H9 (cell line): Measurements from ENCODE around the gene PTDSS2. TPM values are rescaled to one million over a fixed set of nuclear protein-coding genes. Genes with fewer than 3 reads are reported as not detected.

ENCODE experiments used
- DNase-seq: peaks from one replicate; pipeline ENCODE4 v3.0.0-alpha.2; 2017
- H2AFZ ChIP-seq: one replicate; pipeline ENCODE4 v1.6.1; 2013; ENCODE audit warnings: mild to moderate bottlenecking, low read length, control low read depth, moderate library complexity
- H2AK5ac ChIP-seq: 2 replicates; pipeline ENCODE4 v1.6.1; 2013; ENCODE audit warnings: low read length, control low read depth, mixed read lengths; ENCODE audit not compliant: insufficient read length
- H2BK120ac ChIP-seq: one replicate; pipeline ENCODE4 v1.6.1; 2013; ENCODE audit warnings: low read depth, mild to moderate bottlenecking, low read length, control low read depth, inconsistent platforms; ENCODE audit not compliant: poor library complexity, severe bottlenecking
- H2BK12ac ChIP-seq: 2 replicates; pipeline ENCODE4 v1.6.1; 2013; ENCODE audit warnings: low read length, control low read depth, mixed read lengths, low read depth; ENCODE audit not compliant: insufficient read length
- H2BK15ac ChIP-seq: 2 replicates; pipeline ENCODE4 v1.6.1; 2013; ENCODE audit warnings: low read depth, low read length, control low read depth
- H2BK20ac ChIP-seq: one replicate; pipeline ENCODE4 v1.6.1; 2013; ENCODE audit warnings: low read depth, mild to moderate bottlenecking, low read length, control low read depth, inconsistent platforms; ENCODE audit not compliant: poor library complexity, severe bottlenecking
- H2BK5ac ChIP-seq: 2 replicates; pipeline ENCODE4 v1.6.1; 2013; ENCODE audit warnings: low read length, control low read depth, mixed read lengths; ENCODE audit not compliant: insufficient read length
- H3K14ac ChIP-seq: 2 replicates; pipeline ENCODE4 v1.6.1; 2013; ENCODE audit warnings: low read length, control low read depth; ENCODE audit not compliant: insufficient read depth
- H3K18ac ChIP-seq: 2 replicates; pipeline ENCODE4 v1.6.1; 2013; ENCODE audit warnings: low read depth, mild to moderate bottlenecking, mixed read lengths, low read length, control low read depth; ENCODE audit not compliant: insufficient read length
- H3K23ac ChIP-seq: 2 replicates; pipeline ENCODE4 v1.6.1; 2013; ENCODE audit warnings: low read length, control low read depth, mixed read lengths, low read depth; ENCODE audit not compliant: insufficient read length
- H3K23me2 ChIP-seq: 2 replicates; pipeline ENCODE4 v1.6.1; 2013; ENCODE audit warnings: low read depth, mild to moderate bottlenecking, mixed read lengths, low read length, control low read depth; ENCODE audit not compliant: insufficient read length, poor library complexity, severe bottlenecking
- H3K27ac ChIP-seq: 2 replicates; pipeline ENCODE4 v1.5.1; 2013; ENCODE audit warnings: low read length, control low read depth, mixed read lengths, low read depth; ENCODE audit not compliant: insufficient read length
- H3K27me3 ChIP-seq: 2 replicates; pipeline ENCODE4 v1.6.1; 2013; ENCODE audit warnings: low read length, control low read depth, inconsistent platforms; ENCODE audit not compliant: insufficient read depth
- H3K4ac ChIP-seq: 2 replicates; pipeline ENCODE4 v1.6.1; 2013; ENCODE audit warnings: low read depth, mild to moderate bottlenecking, control low read depth, inconsistent platforms, low read length, moderate library complexity
- H3K4me1 ChIP-seq: 2 replicates; pipeline ENCODE4 v1.6.1; 2013; ENCODE audit warnings: low read length, control low read depth, inconsistent platforms; ENCODE audit not compliant: insufficient read depth
- H3K4me2 ChIP-seq: 2 replicates; pipeline ENCODE4 v1.6.1; 2013; ENCODE audit warnings: low read length, control low read depth, mixed read lengths; ENCODE audit not compliant: insufficient read length, insufficient read depth
- H3K56ac ChIP-seq: 2 replicates; pipeline ENCODE4 v1.6.1; 2013; ENCODE audit warnings: low read depth, mild to moderate bottlenecking, mixed read lengths, low read length, control low read depth; ENCODE audit not compliant: insufficient read length
- H3K79me1 ChIP-seq: 2 replicates; pipeline ENCODE4 v1.6.1; 2013; ENCODE audit warnings: low read depth, mild to moderate bottlenecking, moderate library complexity, low read length, control low read depth, inconsistent platforms; ENCODE audit not compliant: insufficient read depth, poor library complexity, severe bottlenecking
- H3K79me2 ChIP-seq: 2 replicates; pipeline ENCODE4 v1.6.1; 2013; ENCODE audit warnings: low read length, control low read depth, inconsistent platforms; ENCODE audit not compliant: insufficient read depth
- H3K9ac ChIP-seq: 2 replicates; pipeline ENCODE4 v1.6.1; 2013; ENCODE audit warnings: low read length, control low read depth, mixed read lengths; ENCODE audit not compliant: insufficient read length; ENCODE audit errors: extremely low read depth
- H3K9me3 ChIP-seq: one replicate; pipeline ENCODE4 v1.6.1; 2013; ENCODE audit warnings: low read depth, low read length, inconsistent platforms; ENCODE audit not compliant: control insufficient read depth
- H3T11ph ChIP-seq: one replicate; pipeline ENCODE4 v1.6.1; 2013; ENCODE audit warnings: mild to moderate bottlenecking, low read length, control low read depth, inconsistent platforms
- H4K20me1 ChIP-seq: one replicate; pipeline ENCODE4 v1.6.1; 2013; ENCODE audit not compliant: control insufficient read depth, insufficient read length, insufficient read depth
- H4K5ac ChIP-seq: 2 replicates; pipeline ENCODE4 v1.6.1; 2013; ENCODE audit warnings: low read depth, mild to moderate bottlenecking, mixed read lengths, low read length, control low read depth; ENCODE audit not compliant: insufficient read length
- H4K8ac ChIP-seq: replicated peaks from 2 replicates; pipeline ENCODE4 v1.6.1; 2013; ENCODE audit warnings: low read length, control low read depth, mixed read lengths, low read depth; ENCODE audit not compliant: insufficient read length
- H4K91ac ChIP-seq: 2 replicates; pipeline ENCODE4 v1.6.1; 2013; ENCODE audit warnings: low read depth, mild to moderate bottlenecking, moderate library complexity, mixed read lengths, low read length, control low read depth; ENCODE audit not compliant: insufficient read length
- H3K27ac Mint-ChIP-seq, 3 experiments: 2 replicates in 2 of 3; 3 replicates in 1 of 3; pipeline ENCODE4 v1.8.0; 2020 to 2021; ENCODE audit warnings: mixed read lengths in 3 of 3, mild to moderate bottlenecking in 1 of 3, moderate library complexity in 1 of 3
- H3K27me3 Mint-ChIP-seq: 2 replicates; pipeline ENCODE4 v1.8.0; 2021; ENCODE audit warnings: low read depth, mild to moderate bottlenecking, moderate library complexity, mixed read lengths
- H3K36me3 Mint-ChIP-seq, 3 experiments: 2 replicates in 2 of 3; 3 replicates in 1 of 3; pipeline ENCODE4 v1.8.0; 2020 to 2021; ENCODE audit warnings: low read depth in 3 of 3, mixed read lengths in 3 of 3; ENCODE audit not compliant: insufficient read depth in 1 of 3
- H3K4me1 Mint-ChIP-seq, 2 experiments: 2 replicates each; pipeline ENCODE4 v1.8.0; 2020; ENCODE audit warnings: mixed read lengths in 2 of 2
- H3K4me3 Mint-ChIP-seq, 2 experiments: 2 replicates in 1 of 2; 3 replicates in 1 of 2; pipeline ENCODE4 v1.8.0; 2020 to 2021; ENCODE audit warnings: mild to moderate bottlenecking in 2 of 2, mixed read lengths in 2 of 2, moderate library complexity in 1 of 2
- H3K9me3 Mint-ChIP-seq, 2 experiments: 2 replicates in 1 of 2; 3 replicates in 1 of 2; pipeline ENCODE4 v1.8.0; 2020; ENCODE audit warnings: mild to moderate bottlenecking in 2 of 2, mixed read lengths in 2 of 2, moderate library complexity in 1 of 2
- CTCF ChIP-seq: fragments of 200-600 bp; sonication (generic); conservative IDR thresholded peaks from 3 replicates; pipeline ENCODE4 v1.8.0; 2021; ENCODE audit warnings: antibody characterized with exemption, mild to moderate bottlenecking
- WGBS: extraction: QIAGEN DNeasy Blood & Tissue Kit; methylation state at CpG from one replicate; pipeline ENCODE4 v1.1.7; 2013; ENCODE audit warnings: missing lambda C conversion rate, low lambda C conversion rate, mixed read lengths; ENCODE audit not compliant: insufficient read length; ENCODE audit errors: extremely low coverage; 5-methylcytosine and 5-hydroxymethylcytosine counted together
- total RNA-seq: library from RNA; stranded (reverse); gene quantifications from 2 replicates; pipeline ENCODE4 v1.2.1, GENCODE V29; 2021

The PTDSS2 gene
- total RNA-seq, 1 experiment from 2014 or later: 55.3 TPM

- Histone ChIP-seq H2BK5ac (no peak overlapping the region), H2AK5ac (no peak overlapping the region), H3K79me1 (no peaks in the 10 kb centered on the region), H2BK20ac (no peak overlapping the region), H3K9ac (no peak overlapping the region), H2BK120ac (no peak overlapping the region), H3K4me2 (no peak overlapping the region), H3K4ac (no peak overlapping the region), H3T11ph (no peak overlapping the region), H3K4me1 (no peaks in the 10 kb centered on the region), H2BK15ac (no peak overlapping the region), H4K5ac (no peak overlapping the region), H4K20me1 (no peaks in the 10 kb centered on the region), H3K9me3 (no peaks in the 10 kb centered on the region), H2BK12ac (no peak overlapping the region), H3K23ac (no peak overlapping the region), H4K91ac (no peak overlapping the region), H3K18ac (no peak overlapping the region), H3K14ac (no peak overlapping the region), H3K27me3 (no peaks in the 10 kb centered on the region), H2AFZ (no peak overlapping the region), H4K8ac (no peak overlapping the region), H3K56ac (no peak overlapping the region), H3K23me2 (no peaks in the 10 kb centered on the region), H3K27ac (no peak overlapping the region), H3K79me2 (no peaks in the 10 kb centered on the region)
- no CpG with 5 or more reads among the region's 25 CpGs for WGBS
- H3K27me3 Mint-ChIP-seq: peaks cover 5% of the 10 kb centered on the region
- H3K4me1 Mint-ChIP-seq: peaks cover 0 to 3% of the 10 kb centered on the region in 2 experiments; a peak in 1 of 4 replicates
- no peaks in the 10 kb centered on the region; a peak in 2 of 5 replicates for H3K9me3 Mint-ChIP-seq
- H3K4me3 Mint-ChIP-seq: no peak overlapping the region
- DNase-seq: no peak
- TF ChIP-seq CTCF: no peak
- H3K36me3 Mint-ChIP-seq: peaks cover 0 to 7% (median 4%) of the 10 kb centered on the region in 3 experiments; a peak in 3 of 7 replicates
- no peak overlapping the region for H3K27ac Mint-ChIP-seq
Measured at GRCh38 chr11:429931-430456, 20.1 kb upstream of the PTDSS2 start.
